Right cardiac atrium (tissue), 5 donors: Measurements from ENCODE around the gene SEMA5A. TPM values are rescaled to one million over a fixed set of nuclear protein-coding genes. Genes with fewer than 3 reads are reported as not detected.

ENCODE experiments used
- ATAC-seq, 2 donors: fragments of 200-7000 bp; cut with Tn5 transposase; one replicate each; pipeline versions ENCODE4 v1.8.0 to v1.9.1; 2020; ENCODE audit warnings: moderate library complexity in 2 of 2, mild to moderate bottlenecking in 1 of 2
- DNase-seq, 3 donors: peaks; one replicate each; pipeline ENCODE4 v3.0.0-alpha.2; 2020
- H3K27ac ChIP-seq: one replicate; pipeline ENCODE4 v1.5.1; 2013; ENCODE audit warnings: mild to moderate bottlenecking, low read length, control low read depth, moderate library complexity
- H3K27me3 ChIP-seq: one replicate; pipeline ENCODE4 v1.6.1; 2013; ENCODE audit not compliant: control insufficient read depth, insufficient read depth
- H3K4me1 ChIP-seq: one replicate; pipeline ENCODE4 v1.6.1; 2013; ENCODE audit warnings: low read length; ENCODE audit not compliant: control insufficient read depth, insufficient read depth
- H3K4me3 ChIP-seq: one replicate; pipeline ENCODE4 v1.5.1; 2013; ENCODE audit warnings: low read length, control low read depth
- H3K9me3 ChIP-seq: one replicate; pipeline ENCODE4 v1.6.1; 2013; ENCODE audit warnings: low read length; ENCODE audit not compliant: control insufficient read depth
- WGBS: extraction: QIAGEN DNeasy Blood & Tissue Kit; methylation state at CpG from one replicate; pipeline ENCODE4 v1.1.7; 2013; 5-methylcytosine and 5-hydroxymethylcytosine counted together
- intact Hi-C, 4 donors: fragments of 100-400 bp; cut with DNase I; formaldehyde crosslinking; loops; one replicate each; pipeline versions ENCODE4 v1.11.0 to v1.14.0; 2022 to 2023
- polyA plus RNA-seq: library from polyadenylated mRNA; stranded (reverse); fragments of 200-250 nt; gene quantifications from one replicate; pipeline ENCODE4 v1.2.3, GENCODE V29; 2013
- total RNA-seq, 4 donors: library from RNA; stranded (reverse); fragmentation: NEBNext Ultra II Directional; extraction: Animal tissue kit (Norgen Biotek cat#: 25700); gene quantifications; one replicate each; pipeline ENCODE4 v1.2.1, GENCODE V29; 2021
- donor health status: healthy with polysubstance abuse.
- donor health status: DM: no; HTN: yes; CAD: no.
- donor health status: DM: no; HTN: no; CAD: no.
- donor health status: DM: no; HTN: yes; CAD: no; lungs with severe emphysema.
- donor health status: DM: yes; HTN: yes; CAD: no.

Gene SEMA5A
- total and polyA plus RNA-seq, 5 donors = 6.7 to 28.2 (median 23.9) TPM

- intact Hi-C loops = no loop called here
- no peak for ATAC-seq
Observed at GRCh38 chr5:9398227-9398626, 147.6 kb downstream of the SEMA5A start.

DNA sequence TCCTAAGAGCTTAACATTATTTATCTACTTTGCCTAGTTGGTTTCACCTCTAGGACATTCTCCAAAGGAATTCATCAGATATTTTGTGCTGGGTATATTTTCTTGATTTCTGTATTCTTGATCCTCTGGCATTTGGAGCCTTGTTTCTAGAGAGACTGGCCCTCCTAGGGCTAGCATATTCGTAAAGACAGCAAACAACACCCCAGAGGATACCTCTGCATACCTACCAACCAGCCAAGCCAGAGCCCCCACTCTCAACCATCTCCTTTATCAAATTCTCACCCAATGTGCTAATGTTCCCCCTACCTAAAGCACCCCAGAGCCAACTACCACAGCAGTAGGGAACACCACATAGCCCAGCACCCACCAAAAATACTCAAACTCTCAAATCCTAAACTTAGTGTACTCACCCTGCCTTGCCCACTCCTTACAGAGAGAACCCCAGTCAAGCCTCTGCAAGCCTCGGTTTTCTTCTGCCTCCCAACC, 149.5 kb downstream of the SEMA5A start:
- Histone ChIP-seq H3K27ac (no peak overlapping the region), H3K4me1 (no peaks in the 10 kb centered on the region), H3K9me3 (peaks cover 2% of the 10 kb centered on the region), H3K27me3 (no peaks in the 10 kb centered on the region), H3K4me3 (no peak overlapping the region)
- 69% methylated on average over 2 of the region's 2 CpGs for WGBS
- DNase-seq (no peak), ATAC-seq (no peak)
- intact Hi-C loops = no loop called here

More at GRCh38 chr5:9398227-9398626, 147.6 kb downstream of the SEMA5A start:
- no peaks in the 10 kb centered on the region for H3K27me3 ChIP-seq
- no peak overlapping the region for H3K27ac ChIP-seq
- H3K4me3 ChIP-seq = no peak overlapping the region
- 19% methylated on average over 3 of the region's 3 CpGs for WGBS
- peaks cover 2% of the 10 kb centered on the region for H3K9me3 ChIP-seq
- DNase-seq = no peak
- no peaks in the 10 kb centered on the region for H3K4me1 ChIP-seq

DNA sequence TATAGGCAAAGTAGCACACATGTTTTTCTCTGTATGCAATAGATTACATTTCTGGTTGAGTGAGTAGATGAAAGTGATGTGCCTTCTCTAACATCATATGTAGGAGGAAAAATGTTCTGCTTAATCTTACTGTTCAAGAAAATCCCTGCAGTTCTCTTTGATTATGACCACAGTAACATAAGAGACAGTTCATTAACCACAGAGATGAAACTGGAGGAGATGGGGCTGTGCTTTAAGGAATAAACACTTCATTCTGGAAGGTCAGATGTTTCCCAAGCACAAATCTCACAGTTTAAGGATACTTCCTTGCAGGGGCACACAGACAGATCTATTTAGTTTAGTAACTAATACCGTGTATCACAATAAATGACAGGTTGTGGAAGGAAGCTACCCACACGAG, 150.2 kb downstream of the SEMA5A start:
- Histone ChIP-seq H3K4me1 (no peaks in the 10 kb centered on the region), H3K9me3 (peaks cover 2% of the 10 kb centered on the region), H3K27me3 (no peaks in the 10 kb centered on the region), H3K27ac (no peak overlapping the region), H3K4me3 (no peak overlapping the region)
- DNase-seq = no peak
- intact Hi-C loops = no loop called here
- 63% methylated on average over 2 of the region's 2 CpGs for WGBS
- ATAC-seq = no peak

- peaks cover 2% of the 10 kb centered on the region for H3K9me3 ChIP-seq
- no peaks in the 10 kb centered on the region for H3K27me3 ChIP-seq
- WGBS = 78% methylated on average over 6 of the region's 6 CpGs
- no peak overlapping the region for H3K4me3 ChIP-seq
- intact Hi-C loops = no loop called here
- ATAC-seq (no peak), DNase-seq (no peak)
- H3K27ac ChIP-seq = no peak overlapping the region
- H3K4me1 ChIP-seq = peaks cover 3% of the 10 kb centered on the region
Observed at GRCh38 chr5:9394221-9394620, 151.7 kb downstream of the SEMA5A start.

- H3K4me3 ChIP-seq = no peak overlapping the region
- intact Hi-C loops = no loop called here
- DNase-seq (no peak), ATAC-seq (peak; percentile 61 to 76)
- 60% methylated on average over 1 of the region's 1 CpG for WGBS
- H3K9me3 ChIP-seq = peaks cover 2% of the 10 kb centered on the region
- no peak overlapping the region for H3K27ac ChIP-seq
- H3K27me3 ChIP-seq = no peaks in the 10 kb centered on the region
- peaks cover 3% of the 10 kb centered on the region for H3K4me1 ChIP-seq
Observed at GRCh38 chr5:9392625-9393024, 153.2 kb downstream of the SEMA5A start.

- 89% methylated on average over 4 of the region's 4 CpGs for WGBS
- intact Hi-C loops = no loop called here
- ATAC-seq = no peak
Observed at GRCh38 chr5:9391080-9391479, 154.8 kb downstream of the SEMA5A start.

DNA sequence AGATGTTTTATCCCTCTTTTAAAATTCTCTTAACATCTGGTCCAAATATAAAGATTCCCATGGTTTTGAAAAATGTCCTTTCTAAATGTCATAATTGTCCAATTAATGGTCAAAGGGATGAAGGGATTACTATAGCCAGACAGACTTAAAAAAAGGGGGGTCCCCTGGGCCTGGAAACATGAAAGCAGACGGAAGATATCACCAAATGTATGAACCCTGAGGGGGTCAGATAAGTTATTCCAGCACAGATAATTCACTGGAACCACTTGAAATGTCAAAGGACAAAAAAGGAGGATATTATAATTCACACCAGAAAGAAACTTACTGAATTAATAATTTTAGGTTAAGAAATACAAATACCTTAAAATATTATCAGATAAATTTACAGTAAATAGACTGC, 155.8 kb downstream of the SEMA5A start:
- Histone ChIP-seq H3K27ac (no peak overlapping the region), H3K27me3 (no peaks in the 10 kb centered on the region), H3K4me3 (no peak overlapping the region), H3K9me3 (peaks cover 2% of the 10 kb centered on the region), H3K4me1 (peaks cover 5% of the 10 kb centered on the region)
- DNase-seq = no peak
- 49% methylated on average over 1 of the region's 1 CpG for whole genome bisulfite sequencing
- intact Hi-C loops = no loop called here
- ATAC-seq = no peak

More at GRCh38 chr5:9391080-9391479, 154.8 kb downstream of the SEMA5A start:
- H3K9me3 ChIP-seq = peaks cover 2% of the 10 kb centered on the region
- H3K4me3 ChIP-seq = no peak overlapping the region
- H3K27ac ChIP-seq = no peak overlapping the region
- H3K4me1 ChIP-seq = peaks cover 3% of the 10 kb centered on the region
- DNase-seq = no peak
- H3K27me3 ChIP-seq = no peaks in the 10 kb centered on the region

GRCh38 chr5:9388941-9389674, 156.8 kb downstream of the SEMA5A start:
- intact Hi-C loops = no loop called here
- peaks cover 5% of the 10 kb centered on the region for H3K4me1 ChIP-seq
- ATAC-seq = no peak

DNA sequence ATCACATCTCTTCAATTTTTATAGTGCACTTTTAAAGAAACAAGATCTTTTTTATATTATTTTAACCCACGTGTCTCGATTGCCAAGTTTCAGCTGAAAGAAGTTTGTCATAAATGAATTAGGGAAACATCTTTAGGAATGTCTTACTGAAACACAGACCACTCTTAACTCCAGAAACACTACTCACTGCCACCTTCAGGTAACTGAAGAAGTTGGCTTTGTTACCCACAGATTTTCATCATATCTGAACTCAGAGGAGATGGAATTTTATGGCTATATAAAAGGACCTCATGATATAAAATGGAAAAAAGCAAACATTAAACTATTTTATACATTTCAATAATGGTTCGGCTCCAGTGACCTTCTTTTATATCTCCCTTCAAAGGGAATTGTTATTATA, 158.0 kb downstream of the SEMA5A start:
- intact Hi-C loops = no loop called here
- H3K9me3 ChIP-seq = peaks cover 4% of the 10 kb centered on the region
- no peak for ATAC-seq
- H3K4me3 ChIP-seq = no peak overlapping the region
- H3K27ac ChIP-seq = no peak overlapping the region
- peaks cover 9% of the 10 kb centered on the region for H3K4me1 ChIP-seq
- no peaks in the 10 kb centered on the region for H3K27me3 ChIP-seq
- no peak for DNase-seq
- 75% methylated on average over 3 of the region's 3 CpGs for WGBS

More at GRCh38 chr5:9388941-9389674, 156.8 kb downstream of the SEMA5A start:
- H3K27ac ChIP-seq = no peak overlapping the region
- H3K9me3 ChIP-seq = no peaks in the 10 kb centered on the region
- WGBS = 46% methylated on average over 5 of the region's 5 CpGs
- H3K4me3 ChIP-seq = no peak overlapping the region
- H3K27me3 ChIP-seq = no peaks in the 10 kb centered on the region
- DNase-seq = no peak

- Histone ChIP-seq H3K27me3 (no peaks in the 10 kb centered on the region), H3K4me1 (peaks cover 9% of the 10 kb centered on the region), H3K27ac (no peak overlapping the region), H3K4me3 (no peak overlapping the region), H3K9me3 (peaks cover 8% of the 10 kb centered on the region)
- no peak for DNase-seq
- no peak for ATAC-seq
- 84% methylated on average over 4 of the region's 4 CpGs for WGBS
- intact Hi-C loops = no loop called here
Observed at GRCh38 chr5:9386945-9387344, 158.9 kb downstream of the SEMA5A start.

GRCh38 chr5:9382522-9382921, 163.4 kb downstream of the SEMA5A start:
- ATAC-seq = no peak
- 55% methylated on average over 1 of the region's 1 CpG for WGBS
- peaks cover 8% of the 10 kb centered on the region for H3K9me3 ChIP-seq
- no peak for DNase-seq
- no peaks in the 10 kb centered on the region for H3K27me3 ChIP-seq
- intact Hi-C loops = no loop called here
- no peak overlapping the region for H3K4me3 ChIP-seq
- H3K4me1 ChIP-seq = peaks cover 6% of the 10 kb centered on the region
- no peak overlapping the region for H3K27ac ChIP-seq
